Bronchial smooth muscle cell (primary cell): ENCODE results near the gene ADGRD1. TPM values are rescaled to one million over a fixed set of nuclear protein-coding genes. Genes with fewer than 3 reads are reported as not detected.

Experiments used
- total RNA-seq: library from RNA; depleted of rRNA; stranded (reverse); fragments of >200 nt; gene quantifications from 2 replicates; pipeline ENCODE4 v1.2.1, GENCODE V29; 2014

ADGRD1 gene
- total RNA-seq: 0.47 and 10.8 TPM in 2 replicates

DNA sequence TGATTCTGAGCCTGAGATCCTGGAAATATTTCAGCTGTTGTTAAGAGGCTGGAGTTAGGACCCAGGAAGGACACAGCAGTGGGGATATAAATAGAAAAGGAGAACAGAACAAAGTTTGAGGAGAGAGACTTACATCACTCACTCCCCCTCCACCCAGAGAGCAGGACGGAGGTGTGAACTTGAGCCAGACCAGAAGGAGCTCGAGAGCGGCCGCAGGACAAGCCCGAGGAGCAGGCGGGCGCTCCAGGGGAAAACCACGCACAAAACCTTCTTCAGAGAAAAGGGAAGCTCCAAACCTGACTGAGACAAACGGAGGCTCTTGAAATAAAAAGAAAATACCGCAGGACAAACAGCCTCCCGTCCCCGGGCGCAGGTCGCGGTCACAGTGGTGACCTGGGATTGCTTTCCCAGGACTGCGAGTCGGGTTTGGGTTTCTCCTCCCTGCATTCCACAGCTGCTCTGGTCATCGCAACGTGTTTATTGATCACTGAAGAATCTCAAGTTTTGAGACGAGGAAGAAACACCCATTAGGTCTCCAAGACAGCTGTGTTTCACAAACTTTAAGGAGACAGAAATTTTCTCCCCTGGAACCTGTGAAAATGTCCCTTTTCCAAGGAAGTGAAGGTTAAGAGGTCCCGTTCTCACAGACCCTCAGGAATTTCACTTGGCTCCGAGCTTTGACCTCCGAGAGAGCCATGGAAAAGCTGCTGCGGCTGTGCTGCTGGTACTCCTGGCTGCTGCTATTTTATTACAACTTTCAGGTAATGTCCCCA, at the start of gene ADGRD1:
Gene ADGRD1 (plus strand): TSS at position 137 of the 773 bp plus-strand sequence. CDS start 559 bp downstream, at position 696.

Other genes with a start within 250 kb of the ADGRD1 start
- under 0.01 TPM in 2 replicates for gene RIMBP2, start 237.6 kb upstream of the ADGRD1 start, total RNA-seq
- 26.3 and 30.3 TPM in 2 replicates for gene STX2, start 114.7 kb upstream of the ADGRD1 start, total RNA-seq
- 496 and 952 TPM in 2 replicates for gene RAN, start 81.8 kb upstream of the ADGRD1 start, total RNA-seq